K562 (cell line): ENCODE data around the gene SPDEF. TPM values are rescaled to one million over a fixed set of nuclear protein-coding genes. Genes with fewer than 3 reads are reported as not detected.

Experiments used
- ATF1 ChIP-seq, 2 experiments: fragments of 450-650 bp in 1 of 2; IDR thresholded peaks; 2 replicates each; pipeline ENCODE4 v1.6.1; 2016; ENCODE audit warnings: missing compliant biosample characterization in 1 of 2, missing genetic modification characterization in 1 of 2
- BCL6 ChIP-seq: fragments of 250-450 bp; sonication (Bioruptor Pico); IDR thresholded peaks from 2 replicates; pipeline ENCODE4 v1.4.0; 2020
- CEBPG ChIP-seq, 3 experiments: fragments of 200-800 bp in 1 of 3; sonication (Bioruptor generic) in 1 of 3; sonication (generic) in 1 of 3; formaldehyde crosslinking in 1 of 3; IDR thresholded peaks in 2 of 3; conservative IDR thresholded peaks in 1 of 3; 2 replicates each; pipeline versions ENCODE4 v1.6.1 to v1.8.0; 2016 to 2022; ENCODE audit warnings: missing compliant biosample characterization in 2 of 3, missing genetic modification characterization in 2 of 3, mild to moderate bottlenecking in 1 of 3, missing genetic modification reagents in 1 of 3
- CREBBP ChIP-seq: IDR thresholded peaks from one replicate; pipeline ENCODE4 v1.6.1; 2012; ENCODE audit warnings: low read depth, mild to moderate bottlenecking, control low read depth, inconsistent platforms, low read length
- DPF2 ChIP-seq: fragments of 450-650 bp; IDR thresholded peaks from 2 replicates; pipeline ENCODE4 v1.6.1; 2016
- MCM2 ChIP-seq: fragments of 450-650 bp; IDR thresholded peaks from 2 replicates; pipeline ENCODE4 v1.6.1; 2017; ENCODE audit warnings: low read depth, mild to moderate bottlenecking
- MTA2 ChIP-seq: fragments of 450-650 bp; IDR thresholded peaks from 2 replicates; pipeline ENCODE4 v1.6.1; 2016; ENCODE audit warnings: low read depth
- MTA3 ChIP-seq: fragments of 450-650 bp; formaldehyde crosslinking; IDR thresholded peaks from 2 replicates; pipeline ENCODE4 v1.6.1; 2017; ENCODE audit warnings: mild to moderate bottlenecking, borderline replicate concordance
- RB1 ChIP-seq: fragments of 450-650 bp; IDR thresholded peaks from 2 replicates; pipeline ENCODE4 v1.6.1; 2017; ENCODE audit warnings: low read depth, mild to moderate bottlenecking
- TCF3 ChIP-seq: sonication (generic); formaldehyde crosslinking; IDR thresholded peaks from 2 replicates; pipeline ENCODE4 v1.4.0; 2020; ENCODE audit warnings: mild to moderate bottlenecking, missing genetic modification reagents
- ZBED1 ChIP-seq: IDR thresholded peaks from 2 replicates; pipeline ENCODE4 v1.6.1; 2014
- ZBTB7A ChIP-seq: IDR thresholded peaks from 2 replicates; pipeline ENCODE4 v1.6.1; 2011; ENCODE audit warnings: low read depth, mild to moderate bottlenecking, low read length, moderate library complexity, borderline replicate concordance; ENCODE audit not compliant: control insufficient read depth
- polyA plus RNA-seq, 8 experiments: library from polyadenylated mRNA; depleted of rRNA in 4 of 8; stranded (reverse) in 5 of 8; unstranded in 3 of 8; fragments of >200 nt; fragmentation: Nextera tagmentation in 2 of 8; fragmentation: Illumina TruSeq in 1 of 8; extraction: Ambion mirVana in 2 of 8; extraction: Trizol in 1 of 8; gene quantifications; 2 replicates each; pipeline versions ENCODE4 v1.2.1 to v1.2.3, GENCODE V29; 2011 to 2014; ENCODE audit warnings: inconsistent platforms in 1 of 8, missing spikeins in 1 of 8
- total RNA-seq, 7 experiments: library from RNA; depleted of rRNA in 6 of 7; stranded (reverse); fragments of >200 nt in 6 of 7; fragmentation: Illumina TruSeq in 2 of 7; extraction: Trizol in 2 of 7; gene quantifications; 2 replicates each; pipeline versions ENCODE4 v1.2.1 to v1.2.3, GENCODE V29; 2011 to 2021; ENCODE audit warnings: low replicate concordance in 1 of 7
- TF ChIP-seq, protein P1 (sequence below): IDR thresholded peaks from 2 replicates; pipeline ENCODE4 v1.6.1; 2011; ENCODE audit warnings: borderline replicate concordance, low read depth, mild to moderate bottlenecking, moderate library complexity, low read length; ENCODE audit not compliant: insufficient read depth, poor library complexity, severe bottlenecking
- TF ChIP-seq, protein P2 (sequence below): fragments of 250-450 bp; sonication (Bioruptor Pico); IDR thresholded peaks from 2 replicates; pipeline ENCODE4 v1.5.0; 2021
- TF ChIP-seq, protein P3 (sequence below): conservative IDR thresholded peaks from 2 replicates; pipeline ENCODE4 v1.6.1; 2011; ENCODE audit warnings: low read depth, mild to moderate bottlenecking, low read length; ENCODE audit not compliant: control insufficient read depth
- TF ChIP-seq, protein P4 (sequence below): fragments of 450-650 bp; formaldehyde crosslinking; IDR thresholded peaks from 2 replicates; pipeline ENCODE4 v1.4.0; 2020; ENCODE audit warnings: mild to moderate bottlenecking, moderate library complexity
- TF ChIP-seq, protein P5 (sequence below), 2 experiments: fragments of 250-450 bp in 1 of 2; fragments of 450-650 bp in 1 of 2; sonication (Bioruptor Pico) in 1 of 2; IDR thresholded peaks; 2 replicates each; pipeline versions ENCODE4 v1.6.1 to v1.8.0; 2016 to 2021; ENCODE audit warnings: mild to moderate bottlenecking in 2 of 2, moderate library complexity in 2 of 2, missing compliant biosample characterization in 1 of 2, missing genetic modification characterization in 1 of 2
- TF ChIP-seq, protein P6 (sequence below): fragments of 250-450 bp; sonication (Bioruptor Pico); IDR thresholded peaks from 2 replicates; pipeline ENCODE4 v1.8.0; 2021; ENCODE audit warnings: moderate library complexity, mild to moderate bottlenecking, inconsistent platforms

Gene SPDEF
- total and polyA plus RNA-seq, 9 of the 15 experiments (the other 6 are each of a cell fraction or from before 2014, with no cell fraction given) = 0.04 to 0.12 (median 0.11) TPM; not detected in 5

DNA sequence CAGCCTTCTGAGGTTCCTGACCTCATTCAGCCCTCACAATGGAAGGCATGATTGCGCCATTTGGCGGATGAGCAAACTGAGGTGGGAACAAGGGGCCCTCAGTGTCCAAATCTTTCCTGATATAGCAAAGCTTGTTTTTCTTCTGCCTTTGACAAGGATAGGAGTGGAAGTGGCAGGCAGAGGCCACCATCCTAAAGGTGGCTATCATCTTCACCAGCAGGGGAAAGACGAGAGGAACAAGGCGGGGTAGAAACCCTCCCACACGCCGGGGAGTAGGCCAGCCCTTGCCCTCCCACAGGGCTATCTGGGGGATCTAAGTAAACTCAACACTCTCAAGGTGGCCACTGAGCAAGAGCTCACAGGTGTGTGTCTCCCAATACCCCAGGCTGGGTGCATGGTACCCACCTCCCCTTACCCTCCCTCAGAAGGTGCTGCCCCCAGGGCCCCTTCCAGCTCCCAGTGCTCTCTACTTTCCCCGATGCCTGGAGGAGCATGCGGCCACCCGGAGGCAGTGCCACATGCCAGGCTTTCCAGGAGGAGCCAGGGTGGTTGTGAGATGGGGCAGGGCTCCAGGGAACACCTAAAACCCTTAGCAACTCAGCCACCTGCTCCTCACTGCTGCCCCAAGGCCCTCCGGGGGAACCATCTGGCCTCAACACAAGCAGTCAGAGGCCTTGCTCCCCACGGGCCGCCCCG lies 11.2 kb downstream of the SPDEF start (continued):
- TF ChIP-seq, protein P1, sequence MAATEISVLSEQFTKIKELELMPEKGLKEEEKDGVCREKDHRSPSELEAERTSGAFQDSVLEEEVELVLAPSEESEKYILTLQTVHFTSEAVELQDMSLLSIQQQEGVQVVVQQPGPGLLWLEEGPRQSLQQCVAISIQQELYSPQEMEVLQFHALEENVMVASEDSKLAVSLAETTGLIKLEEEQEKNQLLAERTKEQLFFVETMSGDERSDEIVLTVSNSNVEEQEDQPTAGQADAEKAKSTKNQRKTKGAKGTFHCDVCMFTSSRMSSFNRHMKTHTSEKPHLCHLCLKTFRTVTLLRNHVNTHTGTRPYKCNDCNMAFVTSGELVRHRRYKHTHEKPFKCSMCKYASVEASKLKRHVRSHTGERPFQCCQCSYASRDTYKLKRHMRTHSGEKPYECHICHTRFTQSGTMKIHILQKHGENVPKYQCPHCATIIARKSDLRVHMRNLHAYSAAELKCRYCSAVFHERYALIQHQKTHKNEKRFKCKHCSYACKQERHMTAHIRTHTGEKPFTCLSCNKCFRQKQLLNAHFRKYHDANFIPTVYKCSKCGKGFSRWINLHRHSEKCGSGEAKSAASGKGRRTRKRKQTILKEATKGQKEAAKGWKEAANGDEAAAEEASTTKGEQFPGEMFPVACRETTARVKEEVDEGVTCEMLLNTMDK = peak; percentile 6
- TF ChIP-seq, protein P2, sequence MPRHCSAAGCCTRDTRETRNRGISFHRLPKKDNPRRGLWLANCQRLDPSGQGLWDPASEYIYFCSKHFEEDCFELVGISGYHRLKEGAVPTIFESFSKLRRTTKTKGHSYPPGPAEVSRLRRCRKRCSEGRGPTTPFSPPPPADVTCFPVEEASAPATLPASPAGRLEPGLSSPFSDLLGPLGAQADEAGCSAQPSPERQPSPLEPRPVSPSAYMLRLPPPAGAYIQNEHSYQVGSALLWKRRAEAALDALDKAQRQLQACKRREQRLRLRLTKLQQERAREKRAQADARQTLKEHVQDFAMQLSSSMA = no peak
- TF ChIP-seq BCL6 (CRISPR knock-in tag) (no peak), ZBTB7A (peak; percentile 31; the same call in 1 of the 2 replicates), DPF2 (peak; percentile 87), MTA2 (peak; percentile 45; the same call in 1 of the 2 replicates), ATF1 (CRISPR knock-in tag; IDR thresholded peaks at IDR 0.05) (no peak), ATF1 (tag; IDR thresholded peaks at IDR 0.05) (0 out of 2 replicates have a peak, but pooled peaks have one; percentile 19), RB1 (0 out of 2 replicates have a peak, but pooled peaks have one; percentile 29), ZBED1 (0 out of 2 replicates have a peak, but pooled peaks have one; percentile 47), CEBPG (CRISPR knock-in tag; IDR thresholded peaks at IDR 0.05) (no peak; the same call in 1 of the 2 replicates), CEBPG (tag; conservative IDR thresholded peaks at IDR 0.05 in 1 of 2, IDR thresholded peaks at IDR 0.05 in 1 of 2) (peak; percentile 21 to 29; a peak in 1 of 4 replicates), TCF3 (peak; percentile 82), MTA3 (peak; percentile 70; the same call in 1 of the 2 replicates), CREBBP (no peak), MCM2 (no peak)
- TF ChIP-seq, protein P3, sequence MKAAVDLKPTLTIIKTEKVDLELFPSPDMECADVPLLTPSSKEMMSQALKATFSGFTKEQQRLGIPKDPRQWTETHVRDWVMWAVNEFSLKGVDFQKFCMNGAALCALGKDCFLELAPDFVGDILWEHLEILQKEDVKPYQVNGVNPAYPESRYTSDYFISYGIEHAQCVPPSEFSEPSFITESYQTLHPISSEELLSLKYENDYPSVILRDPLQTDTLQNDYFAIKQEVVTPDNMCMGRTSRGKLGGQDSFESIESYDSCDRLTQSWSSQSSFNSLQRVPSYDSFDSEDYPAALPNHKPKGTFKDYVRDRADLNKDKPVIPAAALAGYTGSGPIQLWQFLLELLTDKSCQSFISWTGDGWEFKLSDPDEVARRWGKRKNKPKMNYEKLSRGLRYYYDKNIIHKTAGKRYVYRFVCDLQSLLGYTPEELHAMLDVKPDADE = peak; percentile 65; the same call in 1 of the 2 replicates
- TF ChIP-seq, protein P4, sequence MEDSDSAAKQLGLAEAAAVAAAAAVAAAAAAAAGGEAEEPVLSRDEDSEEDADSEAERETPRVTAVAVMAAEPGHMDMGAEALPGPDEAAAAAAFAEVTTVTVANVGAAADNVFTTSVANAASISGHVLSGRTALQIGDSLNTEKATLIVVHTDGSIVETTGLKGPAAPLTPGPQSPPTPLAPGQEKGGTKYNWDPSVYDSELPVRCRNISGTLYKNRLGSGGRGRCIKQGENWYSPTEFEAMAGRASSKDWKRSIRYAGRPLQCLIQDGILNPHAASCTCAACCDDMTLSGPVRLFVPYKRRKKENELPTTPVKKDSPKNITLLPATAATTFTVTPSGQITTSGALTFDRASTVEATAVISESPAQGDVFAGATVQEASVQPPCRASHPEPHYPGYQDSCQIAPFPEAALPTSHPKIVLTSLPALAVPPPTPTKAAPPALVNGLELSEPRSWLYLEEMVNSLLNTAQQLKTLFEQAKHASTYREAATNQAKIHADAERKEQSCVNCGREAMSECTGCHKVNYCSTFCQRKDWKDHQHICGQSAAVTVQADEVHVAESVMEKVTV (CRISPR knock-in tag) = no peak
- TF ChIP-seq, protein P5, sequence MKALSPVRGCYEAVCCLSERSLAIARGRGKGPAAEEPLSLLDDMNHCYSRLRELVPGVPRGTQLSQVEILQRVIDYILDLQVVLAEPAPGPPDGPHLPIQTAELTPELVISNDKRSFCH (CRISPR knock-in tag; IDR thresholded peaks at IDR 0.05) = no peak
- TF ChIP-seq, protein P5 (tag; IDR thresholded peaks at IDR 0.05) = peak; percentile 71; the same call in 1 of the 2 replicates
- TF ChIP-seq, protein P6, sequence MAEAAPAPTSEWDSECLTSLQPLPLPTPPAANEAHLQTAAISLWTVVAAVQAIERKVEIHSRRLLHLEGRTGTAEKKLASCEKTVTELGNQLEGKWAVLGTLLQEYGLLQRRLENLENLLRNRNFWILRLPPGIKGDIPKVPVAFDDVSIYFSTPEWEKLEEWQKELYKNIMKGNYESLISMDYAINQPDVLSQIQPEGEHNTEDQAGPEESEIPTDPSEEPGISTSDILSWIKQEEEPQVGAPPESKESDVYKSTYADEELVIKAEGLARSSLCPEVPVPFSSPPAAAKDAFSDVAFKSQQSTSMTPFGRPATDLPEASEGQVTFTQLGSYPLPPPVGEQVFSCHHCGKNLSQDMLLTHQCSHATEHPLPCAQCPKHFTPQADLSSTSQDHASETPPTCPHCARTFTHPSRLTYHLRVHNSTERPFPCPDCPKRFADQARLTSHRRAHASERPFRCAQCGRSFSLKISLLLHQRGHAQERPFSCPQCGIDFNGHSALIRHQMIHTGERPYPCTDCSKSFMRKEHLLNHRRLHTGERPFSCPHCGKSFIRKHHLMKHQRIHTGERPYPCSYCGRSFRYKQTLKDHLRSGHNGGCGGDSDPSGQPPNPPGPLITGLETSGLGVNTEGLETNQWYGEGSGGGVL (CRISPR knock-in tag) = no peak
